IMR-90 (cell line): ENCODE measurements around the gene GCDH. TPM values are rescaled to one million over a fixed set of nuclear protein-coding genes. Genes with fewer than 3 reads are reported as not detected.

Experiments
- ATAC-seq: fragments of 200-7000 bp; cut with Tn5 transposase; 2 replicates; pipeline ENCODE4 v1.9.1; 2020; ENCODE audit warnings: low read depth, mild to moderate bottlenecking, moderate library complexity
- BruUV-seq: library from RNA; stranded (reverse); fragments of 400-500 nt; replicated peaks from 2 replicates; lab custom pipeline; 2021; lab: Mats Ljungman, UMichigan
- CTCF ChIA-PET: fragments of 300-600 bp; formaldehyde crosslinking; extraction: SDS; loops from one replicate; lab custom pipeline; 2021; ENCODE audit warnings: antibody characterized with exemption; lab: Yijun Ruan, JAX
- POLR2A ChIA-PET: fragments of 300-600 bp; sonication (Branson Sonifier 250); formaldehyde crosslinking; loops from one replicate; lab custom pipeline; 2022; ENCODE audit warnings: antibody characterized with exemption; ENCODE audit not compliant: unreplicated experiment; lab: Charles Lee
- DNase-seq: peaks from one replicate; pipeline ENCODE4 v3.0.0; 2013
- H2AFZ ChIP-seq: replicated peaks from 2 replicates; pipeline ENCODE3; 2013; ENCODE audit warnings: low read length, mild to moderate bottlenecking; ENCODE audit not compliant: poor library complexity
- H2AK5ac ChIP-seq: 2 replicates; pipeline ENCODE4 v1.6.1; 2013; ENCODE audit warnings: low read depth, low read length, inconsistent platforms
- H2AK9ac ChIP-seq: replicated peaks from 2 replicates; pipeline ENCODE3; 2013; ENCODE audit warnings: mild to moderate bottlenecking, low read depth, low read length, moderate library complexity; ENCODE audit not compliant: poor library complexity
- H2BK120ac ChIP-seq: 2 replicates; pipeline ENCODE4 v1.6.1; 2013; ENCODE audit warnings: low read depth, low read length, inconsistent platforms
- H2BK15ac ChIP-seq: 3 replicates; pipeline ENCODE4 v1.6.1; 2013; ENCODE audit warnings: low read depth, low read length, inconsistent platforms
- H2BK20ac ChIP-seq: 2 replicates; pipeline ENCODE4 v1.6.1; 2013; ENCODE audit warnings: low read depth, mild to moderate bottlenecking, inconsistent platforms, low read length, moderate library complexity
- H2BK5ac ChIP-seq: 2 replicates; pipeline ENCODE4 v1.6.1; 2013; ENCODE audit warnings: mild to moderate bottlenecking, low read depth, low read length, inconsistent platforms; ENCODE audit not compliant: poor library complexity, severe bottlenecking
- H3K14ac ChIP-seq: replicated peaks from 2 replicates; pipeline ENCODE4 v1.6.1; 2013; ENCODE audit warnings: low read depth, low read length, inconsistent platforms
- H3K18ac ChIP-seq: 2 replicates; pipeline ENCODE4 v1.6.1; 2013; ENCODE audit warnings: low read depth, low read length, control low read depth
- H3K23ac ChIP-seq: 2 replicates; pipeline ENCODE4 v1.6.1; 2013; ENCODE audit warnings: low read depth, low read length, inconsistent platforms
- H3K27ac ChIP-seq: 2 replicates; pipeline ENCODE4 v1.5.1; 2013; ENCODE audit warnings: mild to moderate bottlenecking, control low read depth, low read length; ENCODE audit not compliant: insufficient read depth
- H3K27me3 ChIP-seq: 2 replicates; pipeline ENCODE4 v1.6.1; 2013; ENCODE audit warnings: low read length; ENCODE audit not compliant: control insufficient read depth, insufficient read depth
- H3K36me3 ChIP-seq: 2 replicates; pipeline ENCODE4 v1.6.1; 2013; ENCODE audit warnings: low read length, mixed read lengths; ENCODE audit not compliant: control insufficient read depth, insufficient read depth
- H3K4ac ChIP-seq: 2 replicates; pipeline ENCODE4 v1.6.1; 2013; ENCODE audit warnings: low read depth, low read length, inconsistent platforms
- H3K4me1 ChIP-seq: 2 replicates; pipeline ENCODE4 v1.6.1; 2013; ENCODE audit warnings: low read length, mixed read lengths; ENCODE audit not compliant: control insufficient read depth, insufficient read depth
- H3K4me2 ChIP-seq: 2 replicates; pipeline ENCODE4 v1.6.1; 2013; ENCODE audit warnings: low read depth, mild to moderate bottlenecking, control low read depth, low read length, moderate library complexity
- H3K4me3 ChIP-seq: 2 replicates; pipeline ENCODE4 v1.5.1; 2013; ENCODE audit warnings: low read depth, mild to moderate bottlenecking, control low read depth, low read length, moderate library complexity; ENCODE audit not compliant: insufficient read depth
- H3K56ac ChIP-seq: 2 replicates; pipeline ENCODE4 v1.6.1; 2013; ENCODE audit warnings: low read length, inconsistent platforms; ENCODE audit not compliant: insufficient read depth; ENCODE audit errors: extremely low read depth
- H3K79me1 ChIP-seq, 2 experiments: 2 replicates each; pipeline ENCODE4 v1.6.1; 2013; ENCODE audit warnings: low read length in 2 of 2, inconsistent platforms in 1 of 2, low read depth in 1 of 2
- H3K9ac ChIP-seq: 2 replicates; pipeline ENCODE4 v1.6.1; 2013; ENCODE audit warnings: low read depth, low read length, control low read depth
- H3K9me1 ChIP-seq: 2 replicates; pipeline ENCODE4 v1.6.1; 2013; ENCODE audit warnings: low read length, inconsistent platforms; ENCODE audit not compliant: insufficient read depth
- H3K9me3 ChIP-seq: 2 replicates; pipeline ENCODE4 v1.6.1; 2013; ENCODE audit warnings: low read length; ENCODE audit not compliant: control insufficient read depth, insufficient read depth
- H4K20me1 ChIP-seq: 2 replicates; pipeline ENCODE4 v1.6.1; 2013; ENCODE audit warnings: low read length, inconsistent platforms; ENCODE audit not compliant: insufficient read depth
- H4K5ac ChIP-seq: 2 replicates; pipeline ENCODE4 v1.6.1; 2013; ENCODE audit warnings: mild to moderate bottlenecking, low read depth, low read length, control low read depth
- H4K8ac ChIP-seq, 2 experiments: 2 replicates each; pipeline ENCODE4 v1.6.1; 2013; ENCODE audit warnings: low read depth in 2 of 2, low read length in 2 of 2, control low read depth in 1 of 2, inconsistent platforms in 1 of 2
- H4K91ac ChIP-seq: 2 replicates; pipeline ENCODE4 v1.6.1; 2013; ENCODE audit warnings: low read depth, low read length, inconsistent platforms; ENCODE audit not compliant: insufficient read depth
- BHLHE40 ChIP-seq: fragments of 150-350 bp; IDR thresholded peaks from 2 replicates; pipeline ENCODE4 v1.6.1; 2016; ENCODE audit warnings: mild to moderate bottlenecking, low read depth, low read length
- MXI1 ChIP-seq: IDR thresholded peaks from 2 replicates; pipeline ENCODE4 v1.6.1; 2012; ENCODE audit warnings: low read depth, mild to moderate bottlenecking, low read length, moderate library complexity, borderline replicate concordance
- SMC3 ChIP-seq: fragments of 150-350 bp; IDR thresholded peaks from 2 replicates; pipeline ENCODE4 v1.6.1; 2016; ENCODE audit warnings: low read depth, mild to moderate bottlenecking, antibody characterized with exemption, low read length, moderate library complexity
- whole genome bisulfite sequencing, 2 experiments: methylation state at CpG; one replicate each; pipeline versions ENCODE4 v1.1.5 to v1.1.7; 2013; ENCODE audit warnings: missing lambda C conversion rate in 2 of 2; ENCODE audit not compliant: insufficient read length in 1 of 2; ENCODE audit errors: extremely low coverage in 2 of 2; 5-methylcytosine and 5-hydroxymethylcytosine counted together
- dilution Hi-C: fragments of 300-500 bp; cut with HindIII; formaldehyde crosslinking; loops from one replicate; pipeline ENCODE4 v1.14.3; 2018; ENCODE audit warnings: low sequenced_read_pairs; ENCODE audit not compliant: unreplicated experiment
- in situ Hi-C: fragments of 300-500 bp; cut with MboI; formaldehyde crosslinking; loops from 3 replicates; pipeline ENCODE4 v1.14.3; 2019; ENCODE audit warnings: low sequenced_read_pairs, inconsistent platforms, mixed read lengths
- intact Hi-C: fragments of 100-400 bp; cut with micrococcal nuclease; formaldehyde crosslinking; loops from 2 replicates; pipeline ENCODE4 v1.10.0; 2022
- polyA plus RNA-seq, 3 experiments: library from polyadenylated mRNA; depleted of rRNA; stranded (reverse); fragments of >200 nt; gene quantifications; 2 replicates each; pipeline ENCODE4 v1.2.3, GENCODE V29; 2012; ENCODE audit warnings: low replicate concordance in 1 of 3
- total RNA-seq: library from RNA; depleted of rRNA; stranded (reverse); fragments of >200 nt; gene quantifications from 2 replicates; pipeline ENCODE4 v1.2.3, GENCODE V29; 2012

Gene GCDH
- total and polyA plus RNA-seq, 2 of the 4 experiments (the other 2 are of a cell fraction), result 27.7 to 41.6 TPM

DNA sequence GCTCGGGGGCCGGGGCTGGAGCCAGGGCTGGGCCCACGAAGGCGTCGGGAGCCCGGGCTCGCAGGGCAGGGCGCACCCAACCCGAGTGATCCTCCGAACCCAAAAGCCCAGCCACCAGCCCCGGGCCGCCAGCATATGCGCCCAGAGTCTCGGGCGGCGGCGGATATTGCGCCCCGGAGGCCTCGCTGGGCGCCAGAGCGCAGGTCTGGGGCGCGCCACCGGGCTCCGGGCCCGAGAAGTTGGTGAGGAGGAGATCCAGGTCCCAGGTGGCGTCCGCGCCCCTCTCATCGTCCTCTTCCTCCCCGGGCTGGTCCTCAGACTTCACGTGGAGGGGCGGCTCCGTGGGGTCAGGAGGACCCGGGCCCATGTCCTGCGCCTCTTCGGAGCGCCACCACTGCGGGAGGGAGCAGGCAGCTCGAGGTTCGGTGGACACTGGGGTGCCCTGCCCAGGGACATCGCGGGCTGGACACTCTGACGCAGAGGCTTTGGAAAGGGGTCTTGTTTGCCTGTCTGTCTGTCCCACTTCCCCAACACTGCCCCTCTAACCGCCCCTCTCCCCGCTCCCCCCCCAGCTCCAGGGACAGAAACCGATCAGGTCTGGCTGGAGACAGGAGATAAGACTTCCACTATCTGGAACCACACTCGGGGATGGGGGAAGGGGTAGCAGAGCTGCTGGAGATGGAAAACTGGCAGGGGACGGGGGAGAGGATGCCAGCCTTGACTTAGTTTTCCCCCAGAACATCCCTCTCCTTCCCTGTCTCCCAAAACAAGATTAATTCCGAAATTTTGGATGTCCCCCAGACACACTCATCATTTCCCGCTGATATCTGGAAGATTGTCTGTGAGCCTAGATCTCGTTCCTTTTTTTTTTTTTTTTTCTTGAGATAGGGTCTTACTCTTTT, 5.0 kb upstream of the GCDH start:
- intact Hi-C loops (no loop called here), dilution Hi-C loops (no loop called here), in situ Hi-C loops (no loop called here)
- Histone ChIP-seq H3K9me3 (peaks cover 13% of the 10 kb centered on the region), H3K36me3 (no peaks in the 10 kb centered on the region), H3K27me3 (peaks cover 40% of the 10 kb centered on the region), H2AK5ac (no peak overlapping the region), H2BK20ac (no peak overlapping the region), H2BK15ac (no peak overlapping the region), H3K18ac (no peak overlapping the region), H4K5ac (no peak overlapping the region), H2AFZ (peak overlapping the region; percentile 87), H3K9ac (no peak overlapping the region), H2BK5ac (no peak overlapping the region), H3K4me2 (peak overlapping the region; percentile 41; the same call in 1 of the 2 replicates), H3K4me3 (peak overlapping the region; percentile 32; the same call in 1 of the 2 replicates), H3K79me1 (peaks cover 0 to under 1% of the 10 kb centered on the region in 2 experiments; a peak in 1 of 4 replicates), H4K8ac (no peak overlapping the region), H3K14ac (no peak overlapping the region), H3K27ac (no peak overlapping the region), H4K91ac (no peak overlapping the region), H4K20me1 (no peaks in the 10 kb centered on the region), H3K4ac (no peak overlapping the region), H3K9me1 (no peaks in the 10 kb centered on the region), H3K4me1 (peaks cover 3% of the 10 kb centered on the region; the same call in 1 of the 2 replicates), H3K56ac (no peak overlapping the region), H2BK120ac (no peak overlapping the region), H3K23ac (no peak overlapping the region), H2AK9ac (peak overlapping the region; percentile 42)
- WGBS, 2 experiments, result 0% methylated on average over 17 of the region's 53 CpGs; no CpG with 5 or more reads in 1 of the 2 experiments
- ChIA-PET CTCF (no interaction called here), POLR2A (no interaction called here)
- ATAC-seq (no peak; the same call in 1 of the 2 replicates), DNase-seq (no peak)
- TF ChIP-seq BHLHE40, result no peak
- TF ChIP-seq MXI1, result no peak
- TF ChIP-seq SMC3, result no peak
- BruUV-seq, result no TSS peak
